Adrenal gland (tissue), 12 donors: ENCODE measurements around the gene CD8B2. TPM values are rescaled to one million over a fixed set of nuclear protein-coding genes. Genes with fewer than 3 reads are reported as not detected.
"Not testable (repeated sequence)": the region's sequence is repeated elsewhere in the genome, so short reads cannot be mapped to it uniquely, and the experiment has no call there.

Experiments
- DNase-seq, 7 donors: peaks; one replicate each; pipeline ENCODE4 v3.0.0-alpha.2; 2019 to 2020
- H3K27ac ChIP-seq, 5 donors: fragments of 200-600 bp; sonication (generic) in 4 of 5; 1 replicate in 3 of 5; 2 replicates in 2 of 5; pipeline versions ENCODE4 v1.5.1 to v1.8.0; 2016 to 2020; ENCODE audit warnings: mild to moderate bottlenecking in 1 of 5
- H3K27me3 ChIP-seq: fragments of 200-600 bp; 2 replicates; pipeline ENCODE4 v1.8.0; 2021
- H3K36me3 ChIP-seq, 2 donors: fragments of 200-600 bp; replicated peaks in 1 of 2; 1 replicate in 1 of 2; 2 replicates in 1 of 2; pipeline versions ENCODE4 v1.5.1 to v1.8.0; 2018 to 2022
- H3K4me1 ChIP-seq, 2 donors: fragments of 200-600 bp; replicated peaks in 1 of 2; 1 replicate in 1 of 2; 2 replicates in 1 of 2; pipeline versions ENCODE4 v1.5.1 to v1.8.0; 2018 to 2021
- H3K4me3 ChIP-seq, 4 donors: fragments of 200-600 bp; sonication (generic) in 3 of 4; one replicate each; pipeline ENCODE4 v1.5.1; 2016 to 2018
- H3K9me3 ChIP-seq, 3 donors: fragments of 200-600 bp; sonication (generic) in 1 of 3; replicated peaks in 1 of 3; 1 replicate in 2 of 3; 2 replicates in 1 of 3; pipeline versions ENCODE4 v1.5.1 to v1.8.0; 2016 to 2021
- POLR2A ChIP-seq, 2 donors: fragments of 450-650 bp; IDR thresholded peaks; one replicate each; pipeline ENCODE4 v1.6.1; 2017; ENCODE audit warnings: antibody characterized with exemption in 2 of 2, mild to moderate bottlenecking in 2 of 2, moderate library complexity in 1 of 2
- WGBS, 4 donors: extraction: QIAGEN DNeasy Blood & Tissue Kit in 2 of 4; methylation state at CpG; one replicate each; pipeline versions ENCODE4 v1.1.5 to v1.1.7; 2013 to 2017; 5-methylcytosine and 5-hydroxymethylcytosine counted together
- intact Hi-C, 2 donors: fragments of 100-400 bp; cut with DNase I; formaldehyde crosslinking; loops; one replicate each; pipeline versions ENCODE4 v1.14.1 to v1.15.0; 2022 to 2023
- polyA plus RNA-seq, 3 donors: library from polyadenylated mRNA; stranded (reverse); fragments of 200-250 nt in 2 of 3; fragments of 350-450 nt in 1 of 3; fragmentation: Illumina TruSeq in 1 of 3; extraction: RNeasy Lipid Tissue Mini Kit (QIAGEN cat#74804) in 1 of 3; gene quantifications; one replicate each; pipeline ENCODE4 v1.2.3, GENCODE V29; 2013 to 2014
- total RNA-seq, 9 donors: library from RNA; depleted of rRNA in 4 of 9; stranded (reverse); fragments of >200 nt in 4 of 9; fragments of 120-200 nt in 1 of 9; fragmentation: NEBNext Ultra II Directional in 1 of 9; extraction: Animal tissue kit (Norgen Biotek cat#: 25700) in 1 of 9; gene quantifications; one replicate each; pipeline versions ENCODE4 v1.1.0 to v1.2.4, GENCODE V29; 2013 to 2023
- TF ChIP-seq, protein P1 (sequence below), 6 experiments: fragments of 450-650 bp in 4 of 6; fragments of 200-600 bp in 2 of 6; sonication (generic) in 1 of 6; IDR thresholded peaks; 1 replicate in 5 of 6; 2 replicates in 1 of 6; pipeline versions ENCODE4 v1.5.1 to v1.8.0; 2016 to 2021; ENCODE audit warnings: antibody characterized with exemption in 6 of 6, mild to moderate bottlenecking in 2 of 6, moderate library complexity in 1 of 6
- donor health status: healthy with polysubstance abuse.
- donor health status: Bipolar disorder and iron deficiency.
- donor health status: DM: yes; HTN: yes; CAD: no.
- donor health status: DM: no; HTN: no; CAD: no.
- donor health status: DM: no; HTN: no; CAD: no.
- donor health status: DM: yes; HTN: yes; CAD: no.

CD8B2 gene
- total and polyA plus RNA-seq, 12 donors, result not detected

DNA sequence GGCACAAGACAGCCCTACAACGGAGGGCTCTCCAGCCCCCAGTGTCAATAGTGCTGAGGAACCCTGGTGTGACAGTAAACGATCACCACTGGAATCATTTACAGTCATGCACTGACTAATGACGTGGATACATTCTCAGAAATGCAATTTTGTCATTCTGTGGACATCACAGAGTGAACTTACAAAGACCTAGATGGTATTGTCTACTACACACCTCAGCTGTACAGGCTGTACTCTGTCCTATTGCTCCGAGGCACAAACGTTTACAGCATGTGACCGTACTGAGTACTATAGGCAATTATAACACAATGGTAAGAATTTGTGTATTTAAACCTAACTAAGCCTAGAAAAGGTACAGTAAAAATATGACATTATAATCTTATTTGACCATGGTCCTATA, 67.2 kb downstream of the CD8B2 start:
- WGBS, 4 donors, result 67 to 87% (median 80%) methylated on average over 5 to 6 of the region's 6 CpGs

DNA sequence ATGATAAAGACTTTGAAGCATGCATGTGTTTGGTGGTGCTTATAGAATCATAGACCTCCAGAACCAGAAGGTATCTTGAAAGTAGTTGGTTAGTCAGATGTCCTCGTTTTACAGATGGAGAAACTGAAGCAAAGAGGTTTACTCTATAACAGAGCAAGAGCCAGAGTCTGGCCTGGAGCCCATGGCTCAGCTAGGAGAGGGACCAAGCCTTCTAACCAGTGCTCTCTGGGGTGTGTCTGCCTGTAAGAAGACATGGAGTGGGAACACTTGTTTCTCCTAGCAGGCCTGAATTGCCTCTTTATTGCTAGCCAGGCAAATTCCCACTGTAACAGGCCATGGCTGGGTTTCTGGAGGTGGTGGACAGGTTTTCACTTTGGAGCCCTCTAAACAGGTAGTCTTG, 67.9 kb downstream of the CD8B2 start:
- H3K4me3 ChIP-seq, result no peak overlapping the region
- H3K27me3 ChIP-seq, result no peaks in the 10 kb centered on the region
- no peaks in the 10 kb centered on the region for H3K4me1 ChIP-seq
- intact Hi-C loops, result no loop called here
- no peak for DNase-seq
- H3K27ac ChIP-seq, result no peak overlapping the region
- H3K36me3 ChIP-seq, result no peaks in the 10 kb centered on the region
- 0% methylated on average over 1 of the region's 1 CpG for WGBS, 4 donors
- TF ChIP-seq POLR2A (IDR thresholded peaks at IDR 0.05), result no peak
- TF ChIP-seq, protein P1, sequence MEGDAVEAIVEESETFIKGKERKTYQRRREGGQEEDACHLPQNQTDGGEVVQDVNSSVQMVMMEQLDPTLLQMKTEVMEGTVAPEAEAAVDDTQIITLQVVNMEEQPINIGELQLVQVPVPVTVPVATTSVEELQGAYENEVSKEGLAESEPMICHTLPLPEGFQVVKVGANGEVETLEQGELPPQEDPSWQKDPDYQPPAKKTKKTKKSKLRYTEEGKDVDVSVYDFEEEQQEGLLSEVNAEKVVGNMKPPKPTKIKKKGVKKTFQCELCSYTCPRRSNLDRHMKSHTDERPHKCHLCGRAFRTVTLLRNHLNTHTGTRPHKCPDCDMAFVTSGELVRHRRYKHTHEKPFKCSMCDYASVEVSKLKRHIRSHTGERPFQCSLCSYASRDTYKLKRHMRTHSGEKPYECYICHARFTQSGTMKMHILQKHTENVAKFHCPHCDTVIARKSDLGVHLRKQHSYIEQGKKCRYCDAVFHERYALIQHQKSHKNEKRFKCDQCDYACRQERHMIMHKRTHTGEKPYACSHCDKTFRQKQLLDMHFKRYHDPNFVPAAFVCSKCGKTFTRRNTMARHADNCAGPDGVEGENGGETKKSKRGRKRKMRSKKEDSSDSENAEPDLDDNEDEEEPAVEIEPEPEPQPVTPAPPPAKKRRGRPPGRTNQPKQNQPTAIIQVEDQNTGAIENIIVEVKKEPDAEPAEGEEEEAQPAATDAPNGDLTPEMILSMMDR (IDR thresholded peaks at IDR 0.05), result no peak
- no peaks in the 10 kb centered on the region for H3K9me3 ChIP-seq

More for the DNA sequence above, 67.2 kb downstream of the CD8B2 start:
- no peak overlapping the region for H3K4me3 ChIP-seq
- H3K27ac ChIP-seq, result no peak overlapping the region
- intact Hi-C loops, result no loop called here
- H3K27me3 ChIP-seq, result no peaks in the 10 kb centered on the region
- TF ChIP-seq POLR2A (IDR thresholded peaks at IDR 0.05), result no peak
- TF ChIP-seq, protein P1 (IDR thresholded peaks at IDR 0.05), result no peak
- DNase-seq, result no peak
- H3K9me3 ChIP-seq, result no peaks in the 10 kb centered on the region
- no peaks in the 10 kb centered on the region for H3K4me1 ChIP-seq
- H3K36me3 ChIP-seq, result no peaks in the 10 kb centered on the region

- H3K36me3 ChIP-seq, H3K9me3 ChIP-seq, H3K4me3 ChIP-seq, DNase-seq, H3K27ac ChIP-seq, H3K27me3 ChIP-seq, intact Hi-C loops: not testable (repeated sequence)
- peaks cover 0 to 11% of the 10 kb centered on the region in 2 donors for H3K4me1 ChIP-seq
- WGBS, 4 donors, result 85 to 90% (median 88%) methylated on average over 3 of the region's 3 CpGs
These were observed 72.6 kb downstream of the CD8B2 start for GRCh38 chr2:106559786-106560185.

- Histone ChIP-seq H3K9me3 (no peaks in the 10 kb centered on the region), H3K4me1 (peaks cover 0 to 11% of the 10 kb centered on the region in 2 donors), H3K27ac (no peak overlapping the region), H3K27me3 (no peaks in the 10 kb centered on the region), H3K36me3 (no peaks in the 10 kb centered on the region), H3K4me3 (no peak overlapping the region)
- intact Hi-C loops, result no loop called here
- no peak for TF ChIP-seq POLR2A (IDR thresholded peaks at IDR 0.05)
- TF ChIP-seq, protein P1 (IDR thresholded peaks at IDR 0.05), result no peak
- no peak for DNase-seq
- WGBS, 4 donors, result 61 to 75% (median 65%) methylated on average over 1 of the region's 1 CpG
These were observed 73.6 kb downstream of the CD8B2 start for GRCh38 chr2:106560773-106561172.

DNA sequence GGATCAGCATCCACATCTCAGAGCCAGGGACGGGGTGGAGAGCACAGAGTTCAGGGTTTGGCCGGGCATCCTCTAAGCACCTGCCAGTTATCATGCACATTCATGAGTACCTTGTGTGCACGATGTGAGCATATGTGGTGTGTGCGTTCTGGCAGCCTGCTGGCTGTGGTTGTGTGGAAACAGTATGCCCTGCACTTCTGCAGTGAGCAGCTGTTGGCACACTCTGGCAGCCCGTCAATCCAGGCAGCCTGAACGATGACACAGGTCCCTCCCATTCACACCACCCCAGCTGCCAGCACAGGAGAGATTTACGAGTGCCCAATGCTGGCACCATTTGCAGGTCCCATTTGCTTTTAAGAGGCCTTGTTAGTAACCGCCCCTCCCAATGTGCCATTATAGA, 74.2 kb downstream of the CD8B2 start:
- Histone ChIP-seq H3K9me3 (no peaks in the 10 kb centered on the region), H3K4me3 (no peak overlapping the region), H3K36me3 (no peaks in the 10 kb centered on the region), H3K27ac (no peak overlapping the region), H3K4me1 (peaks cover 0 to 11% of the 10 kb centered on the region in 2 donors), H3K27me3 (no peaks in the 10 kb centered on the region)
- peak in 1 of 7 donors; percentile 43 for DNase-seq
- WGBS, 4 donors, result 66 to 88% (median 74%) methylated on average over 2 to 8 of the region's 8 CpGs
- TF ChIP-seq, protein P1 (IDR thresholded peaks at IDR 0.05), result no peak
- no peak for TF ChIP-seq POLR2A (IDR thresholded peaks at IDR 0.05)
- intact Hi-C loops, result no loop called here
